Left ventricle myocardium inferior (tissue), 1 donor: Measurements from ENCODE around the gene CCBE1. TPM values are rescaled to one million over a fixed set of nuclear protein-coding genes. Genes with fewer than 3 reads are reported as not detected.

Source experiments
- DNase-seq: peaks from one replicate; pipeline ENCODE4 v3.0.0-alpha.2; 2020
- H3K27ac ChIP-seq: fragments of 200-600 bp; replicated peaks from 2 replicates; pipeline ENCODE4 v1.8.0; 2021
- H3K27me3 ChIP-seq: fragments of 200-600 bp; 2 replicates; pipeline ENCODE4 v1.8.0; 2021; ENCODE audit warnings: low read depth
- H3K36me3 ChIP-seq: fragments of 200-600 bp; 2 replicates; pipeline ENCODE4 v1.8.0; 2021
- H3K4me1 ChIP-seq: fragments of 200-600 bp; 2 replicates; pipeline ENCODE4 v1.8.0; 2021
- H3K4me3 ChIP-seq: fragments of 200-600 bp; 2 replicates; pipeline ENCODE4 v1.8.0; 2021; ENCODE audit warnings: mild to moderate bottlenecking, moderate library complexity
- H3K9me3 ChIP-seq: fragments of 200-600 bp; replicated peaks from 2 replicates; pipeline ENCODE4 v1.8.0; 2021
- intact Hi-C: fragments of 100-400 bp; cut with micrococcal nuclease; formaldehyde crosslinking; loops from one replicate; pipeline ENCODE4 v1.11.0; 2022
- total RNA-seq: library from RNA; stranded (reverse); fragmentation: NEBNext Ultra II Directional; extraction: Animal tissue kit (Norgen Biotek cat#: 25700); gene quantifications from one replicate; pipeline ENCODE4 v1.2.1, GENCODE V29; 2021
- TF ChIP-seq, protein P1 (sequence below): fragments of 200-600 bp; IDR thresholded peaks from 2 replicates; pipeline ENCODE4 v1.8.0; 2021; ENCODE audit warnings: antibody characterized with exemption, mild to moderate bottlenecking, borderline replicate concordance
- donor health status: DM: no; HTN: yes; CAD: no; lungs with severe emphysema.

Gene CCBE1
- total RNA-seq, 1 donor from 2014 or later = 3.2 TPM

DNA sequence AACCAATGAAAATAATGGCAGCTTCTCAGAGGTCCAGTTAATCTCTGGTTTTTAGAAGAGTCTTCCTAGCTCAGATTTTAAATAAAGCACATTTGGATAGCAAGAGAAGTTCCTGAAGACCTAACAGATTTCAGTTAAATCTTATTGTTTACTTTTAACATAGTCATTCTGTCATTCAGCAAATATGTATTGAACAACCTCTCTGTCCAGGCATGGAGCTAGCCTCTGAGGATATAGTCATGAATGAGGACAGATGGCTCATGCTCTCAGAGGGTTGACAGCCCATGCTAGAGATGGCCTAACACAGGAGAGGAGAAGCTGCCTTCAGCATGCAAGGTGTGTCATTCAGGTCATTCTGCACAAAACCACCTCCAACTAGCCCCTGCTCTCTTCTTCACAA lies 6.2 kb downstream of the CCBE1 start:
- intact Hi-C loops = loop anchor here (10.0 kb wide), 1 partner anchor 236 kb away; no protein-coding TSS in a partner anchor
- DNase-seq = no peak
- TF ChIP-seq, protein P1, sequence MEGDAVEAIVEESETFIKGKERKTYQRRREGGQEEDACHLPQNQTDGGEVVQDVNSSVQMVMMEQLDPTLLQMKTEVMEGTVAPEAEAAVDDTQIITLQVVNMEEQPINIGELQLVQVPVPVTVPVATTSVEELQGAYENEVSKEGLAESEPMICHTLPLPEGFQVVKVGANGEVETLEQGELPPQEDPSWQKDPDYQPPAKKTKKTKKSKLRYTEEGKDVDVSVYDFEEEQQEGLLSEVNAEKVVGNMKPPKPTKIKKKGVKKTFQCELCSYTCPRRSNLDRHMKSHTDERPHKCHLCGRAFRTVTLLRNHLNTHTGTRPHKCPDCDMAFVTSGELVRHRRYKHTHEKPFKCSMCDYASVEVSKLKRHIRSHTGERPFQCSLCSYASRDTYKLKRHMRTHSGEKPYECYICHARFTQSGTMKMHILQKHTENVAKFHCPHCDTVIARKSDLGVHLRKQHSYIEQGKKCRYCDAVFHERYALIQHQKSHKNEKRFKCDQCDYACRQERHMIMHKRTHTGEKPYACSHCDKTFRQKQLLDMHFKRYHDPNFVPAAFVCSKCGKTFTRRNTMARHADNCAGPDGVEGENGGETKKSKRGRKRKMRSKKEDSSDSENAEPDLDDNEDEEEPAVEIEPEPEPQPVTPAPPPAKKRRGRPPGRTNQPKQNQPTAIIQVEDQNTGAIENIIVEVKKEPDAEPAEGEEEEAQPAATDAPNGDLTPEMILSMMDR = no peak
- Histone ChIP-seq H3K4me1 (peaks cover 10% of the 10 kb centered on the region), H3K27ac (no peak overlapping the region), H3K36me3 (no peaks in the 10 kb centered on the region), H3K27me3 (peaks cover 25% of the 10 kb centered on the region), H3K9me3 (no peaks in the 10 kb centered on the region), H3K4me3 (no peak overlapping the region)

DNA sequence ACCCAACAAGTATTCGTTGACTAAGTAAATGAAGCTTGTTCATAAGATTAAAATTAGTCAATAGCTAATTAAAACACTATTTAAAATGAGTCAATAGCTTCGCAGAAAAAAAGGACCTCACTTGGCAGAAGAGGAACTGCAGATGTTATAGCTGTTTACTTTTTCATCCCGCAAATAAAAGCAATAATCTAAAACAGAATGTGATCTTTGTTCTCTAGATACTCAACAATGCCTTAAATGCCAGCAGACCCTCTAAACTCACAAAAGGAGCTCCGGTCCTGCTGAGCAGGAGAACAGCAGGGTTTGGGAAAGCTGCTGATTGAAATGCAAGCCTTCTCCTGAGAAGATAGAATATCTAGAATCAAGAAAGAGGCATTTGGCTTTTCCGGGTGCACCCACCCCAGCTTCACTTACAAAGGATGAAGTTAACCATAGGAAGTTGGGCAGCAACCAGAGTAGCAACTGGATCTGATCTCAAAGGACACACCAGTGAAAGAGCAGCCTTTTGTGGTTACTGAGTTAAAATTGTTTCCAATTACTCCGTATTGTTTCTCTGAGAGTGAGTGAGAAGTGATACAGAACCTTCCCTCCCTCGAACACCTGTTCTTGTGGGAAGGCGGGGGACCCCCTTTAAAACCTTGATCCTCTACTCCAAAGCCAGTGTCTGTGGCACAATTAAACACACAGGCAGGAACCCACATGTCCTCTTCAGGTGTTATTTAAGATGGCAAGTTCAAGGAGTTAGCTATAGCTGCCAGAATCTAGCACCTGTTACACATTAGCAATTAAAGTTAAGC lies 6.8 kb downstream of the CCBE1 start:
- Histone ChIP-seq H3K4me1 (peaks cover 9% of the 10 kb centered on the region), H3K36me3 (no peaks in the 10 kb centered on the region), H3K4me3 (no peak overlapping the region), H3K27me3 (peaks cover 19% of the 10 kb centered on the region), H3K27ac (no peak overlapping the region), H3K9me3 (no peaks in the 10 kb centered on the region)
- TF ChIP-seq, protein P1 = no peak
- intact Hi-C loops = loop anchor here (10.0 kb wide), 1 partner anchor 236 kb away; no protein-coding TSS in a partner anchor
- no peak for DNase-seq

DNA sequence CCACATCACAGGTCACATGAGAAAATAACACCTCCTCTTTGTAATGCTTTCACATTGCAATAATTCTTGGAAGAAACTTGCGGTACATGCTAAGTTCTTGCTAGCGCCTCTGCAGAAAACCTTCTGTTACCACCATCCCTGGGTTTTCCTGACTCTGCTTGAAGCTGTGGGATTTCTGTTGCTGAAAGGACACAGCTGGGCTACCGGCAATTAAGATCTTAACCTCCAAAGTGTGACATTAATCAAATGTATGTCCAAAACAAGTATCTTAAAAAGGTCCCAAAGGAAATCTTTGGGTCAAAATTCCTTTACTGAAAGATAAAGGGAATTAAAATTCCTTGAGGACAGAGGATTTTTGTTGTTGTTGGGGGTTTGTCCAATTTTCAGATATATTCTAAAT lies 7.5 kb downstream of the CCBE1 start:
- no peaks in the 10 kb centered on the region for H3K9me3 ChIP-seq
- H3K4me1 ChIP-seq = peaks cover 12% of the 10 kb centered on the region
- no peak overlapping the region for H3K27ac ChIP-seq
- no peaks in the 10 kb centered on the region for H3K36me3 ChIP-seq
- H3K4me3 ChIP-seq = no peak overlapping the region
- no peak for DNase-seq
- TF ChIP-seq, protein P1 = no peak
- intact Hi-C loops = loop anchor here (10.0 kb wide), 1 partner anchor 235 kb away; no protein-coding TSS in a partner anchor
- peaks cover 14% of the 10 kb centered on the region for H3K27me3 ChIP-seq

DNA sequence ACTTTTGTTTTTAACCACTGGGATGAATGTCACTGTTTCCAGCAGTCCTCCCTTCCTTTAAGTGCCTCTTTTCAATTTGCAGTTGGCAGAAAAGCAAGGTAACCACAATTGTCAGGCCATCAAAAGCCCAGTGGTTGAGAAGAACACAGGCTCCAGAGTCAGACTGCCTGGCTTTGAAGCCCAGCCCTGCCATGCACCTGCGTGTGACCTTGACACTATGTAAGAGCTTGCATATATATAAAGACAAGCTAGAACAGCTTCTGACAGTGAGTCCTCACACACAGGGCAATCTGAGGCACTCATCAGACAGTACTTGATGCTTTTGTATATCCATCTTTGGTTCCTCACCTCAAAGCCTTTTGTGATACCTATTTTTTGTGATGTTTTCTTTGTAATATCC lies 11.0 kb downstream of the CCBE1 start:
- intact Hi-C loops = no loop called here
- H3K4me1 ChIP-seq = peaks cover 12% of the 10 kb centered on the region
- no peak overlapping the region for H3K27ac ChIP-seq
- no peak for DNase-seq
- H3K27me3 ChIP-seq = peaks cover 5% of the 10 kb centered on the region
- H3K4me3 ChIP-seq = no peak overlapping the region
- TF ChIP-seq, protein P1 = no peak
- H3K9me3 ChIP-seq = no peaks in the 10 kb centered on the region
- no peaks in the 10 kb centered on the region for H3K36me3 ChIP-seq

DNA sequence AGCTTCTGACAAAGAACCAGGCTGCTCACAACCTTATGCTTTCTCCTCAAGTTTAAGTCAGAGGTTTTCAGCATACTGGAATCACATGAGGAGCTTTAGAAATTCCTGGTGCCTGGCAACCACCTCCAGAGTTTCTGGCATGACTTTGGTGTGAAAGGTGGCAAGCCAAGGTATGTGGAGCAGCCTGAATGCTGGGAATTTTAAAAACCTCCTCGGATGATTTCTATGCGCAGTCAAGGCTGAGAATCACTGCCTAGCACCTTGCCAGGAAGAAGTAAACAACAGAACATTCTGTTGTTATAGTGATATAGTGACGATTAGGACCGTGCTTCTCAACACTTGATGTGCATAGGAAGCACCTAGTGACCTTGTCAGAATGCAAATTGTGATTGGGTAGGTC lies 11.7 kb downstream of the CCBE1 start:
- TF ChIP-seq, protein P1 = no peak
- intact Hi-C loops = no loop called here
- H3K4me1 ChIP-seq = peaks cover 12% of the 10 kb centered on the region
- no peak overlapping the region for H3K27ac ChIP-seq
- H3K9me3 ChIP-seq = no peaks in the 10 kb centered on the region
- H3K4me3 ChIP-seq = no peak overlapping the region
- no peaks in the 10 kb centered on the region for H3K27me3 ChIP-seq
- DNase-seq = no peak
- H3K36me3 ChIP-seq = no peaks in the 10 kb centered on the region
